Ovary (tissue), 9 donors: ENCODE results near the gene CAPZB. TPM values are rescaled to one million over a fixed set of nuclear protein-coding genes. Genes with fewer than 3 reads are reported as not detected.
A peak's percentile ranks its signal among the peaks of the same experiment; 100 is the strongest.

Experiments
- DNase-seq, 5 donors: peaks; one replicate each; pipeline ENCODE4 v3.0.0-alpha.2; 2019 to 2020
- H3K27ac ChIP-seq, 2 donors: fragments of 200-600 bp; one replicate each; pipeline versions ENCODE4 v1.5.1 to v1.8.0; 2019 to 2022
- H3K27me3 ChIP-seq: fragments of 200-600 bp; one replicate; pipeline ENCODE4 v1.8.0; 2022
- H3K36me3 ChIP-seq: fragments of 200-600 bp; sonication (generic); one replicate; pipeline ENCODE4 v1.5.1; 2019
- H3K4me1 ChIP-seq: one replicate; pipeline ENCODE4 v1.8.1; 2013; ENCODE audit warnings: mild to moderate bottlenecking, moderate library complexity; ENCODE audit not compliant: insufficient read depth
- H3K4me3 ChIP-seq: fragments of 200-600 bp; sonication (generic); one replicate; pipeline ENCODE4 v1.5.1; 2017
- H3K9me3 ChIP-seq, 2 donors: fragments of 200-600 bp in 1 of 2; sonication (generic) in 1 of 2; one replicate each; pipeline versions ENCODE4 v1.5.1 to v1.8.1; 2013 to 2019; ENCODE audit warnings: mild to moderate bottlenecking in 1 of 2, moderate library complexity in 1 of 2
- CTCF ChIP-seq, 3 donors: fragments of 450-650 bp in 2 of 3; fragments of 200-600 bp in 1 of 3; IDR thresholded peaks; one replicate each; pipeline versions ENCODE4 v1.5.1 to v1.8.0; 2016 to 2022; ENCODE audit warnings: antibody characterized with exemption in 3 of 3, mild to moderate bottlenecking in 1 of 3
- EP300 ChIP-seq: sonication (generic); formaldehyde crosslinking; IDR thresholded peaks from one replicate; pipeline ENCODE4 v1.6.1; 2017; ENCODE audit warnings: antibody characterized with exemption
- POLR2A ChIP-seq: fragments of 450-650 bp; IDR thresholded peaks from one replicate; pipeline ENCODE4 v1.6.1; 2017; ENCODE audit warnings: antibody characterized with exemption, mild to moderate bottlenecking, moderate library complexity
- WGBS, 3 donors: extraction: QIAGEN DNeasy Blood & Tissue Kit in 1 of 3; methylation state at CpG; one replicate each; pipeline versions ENCODE4 v1.1.5 to v1.1.7; 2013 to 2017; 5-methylcytosine and 5-hydroxymethylcytosine counted together
- intact Hi-C, 4 donors: fragments of 100-400 bp; cut with DNase I; formaldehyde crosslinking; loops; one replicate each; pipeline versions ENCODE4 v1.11.0 to v1.15.1; 2022 to 2023
- polyA plus RNA-seq, 2 donors: library from polyadenylated mRNA; stranded (reverse); fragments of 200-250 nt in 1 of 2; fragments of 350-450 nt in 1 of 2; fragmentation: Illumina TruSeq in 1 of 2; extraction: RNeasy Lipid Tissue Mini Kit (QIAGEN cat#74804) in 1 of 2; gene quantifications; one replicate each; pipeline ENCODE4 v1.2.3, GENCODE V29; 2013 to 2014
- total RNA-seq, 7 donors: library from RNA; depleted of rRNA in 2 of 7; stranded (reverse); fragments of >200 nt in 2 of 7; fragmentation: NEBNext Ultra II Directional in 3 of 7; extraction: Animal tissue kit (Norgen Biotek cat#: 25700) in 3 of 7; gene quantifications; one replicate each; pipeline versions ENCODE4 v1.1.0 to v1.2.4, GENCODE V29; 2016 to 2023
- donor health status: DM: no; HTN: no; CAD: no; lungs with moderate emphysema.
- donor health status: DM: no; HTN: no; CAD: no.
- donor health status: Bipolar disorder and iron deficiency.
- donor health status: DM: yes; HTN: yes; CAD: no.
- donor health status: DM: no; HTN: no; CAD: no.
- donor health status: DM: yes; HTN: yes; CAD: no.

Gene CAPZB
- total and polyA plus RNA-seq, 9 donors = 85.0 to 391 (median 258) TPM

- Histone ChIP-seq H3K27me3 (no peaks in the 10 kb centered on the region), H3K4me3 (peak overlapping the region; percentile 98), H3K36me3 (no peaks in the 10 kb centered on the region), H3K4me1 (peaks cover 38% of the 10 kb centered on the region), H3K27ac (no peak overlapping the region), H3K9me3 (no peaks in the 10 kb centered on the region)
- intact Hi-C loops = loop anchor here in 3 of 4 donors (10.0 kb wide), 3 partner anchors 48 to 162 kb away; partner anchors contain the start of gene NBL1 (in 1 of the 3)
- 49 to 50% (median 50%) methylated on average over 3 of the region's 3 CpGs for WGBS, 3 donors
- no peak for DNase-seq
- TF ChIP-seq CTCF (IDR thresholded peaks at IDR 0.05) (no peak), POLR2A (no peak), EP300 (no peak)
Observed at GRCh38 chr1:19483261-19483660, 2.1 kb downstream of the CAPZB start.

GRCh38 chr1:19481826-19482398 lies 3.4 kb downstream of the CAPZB start:
- Histone ChIP-seq H3K27ac (no peak overlapping the region), H3K27me3 (no peaks in the 10 kb centered on the region), H3K4me3 (no peak overlapping the region), H3K4me1 (peaks cover 40% of the 10 kb centered on the region), H3K9me3 (no peaks in the 10 kb centered on the region), H3K36me3 (no peaks in the 10 kb centered on the region)
- WGBS, 3 donors = 56 to 67% (median 64%) methylated on average over 4 of the region's 4 CpGs
- DNase-seq = no peak
- no peak for TF ChIP-seq POLR2A
- no peak for TF ChIP-seq EP300
- TF ChIP-seq CTCF (IDR thresholded peaks at IDR 0.05) = no peak
- intact Hi-C loops = loop anchor here in 3 of 4 donors (10.0 kb wide), 3 partner anchors 47 to 163 kb away; partner anchors contain the start of gene NBL1 (in 1 of the 3)

GRCh38 chr1:19480282-19480681 lies 5.1 kb downstream of the CAPZB start:
- intact Hi-C loops = loop anchor here in 3 of 4 donors (10.0 kb wide), 3 partner anchors 45 to 165 kb away; partner anchors contain the start of gene NBL1 (in 1 of the 3)
- TF ChIP-seq CTCF (IDR thresholded peaks at IDR 0.05) = no peak
- TF ChIP-seq POLR2A = no peak
- TF ChIP-seq EP300 = no peak
- no peak for DNase-seq
- Histone ChIP-seq H3K27me3 (no peaks in the 10 kb centered on the region), H3K36me3 (no peaks in the 10 kb centered on the region), H3K27ac (no peak overlapping the region), H3K4me1 (peaks cover 40% of the 10 kb centered on the region), H3K9me3 (no peaks in the 10 kb centered on the region), H3K4me3 (no peak overlapping the region)
- 83 to 94% (median 90%) methylated on average over 6 of the region's 6 CpGs for WGBS, 3 donors

- TF ChIP-seq POLR2A = no peak
- TF ChIP-seq EP300 = no peak
- Histone ChIP-seq H3K27ac (no peak overlapping the region), H3K36me3 (no peaks in the 10 kb centered on the region), H3K27me3 (no peaks in the 10 kb centered on the region), H3K4me1 (peaks cover 40% of the 10 kb centered on the region), H3K4me3 (no peak overlapping the region), H3K9me3 (no peaks in the 10 kb centered on the region)
- DNase-seq = no peak
- intact Hi-C loops = loop anchor here (1.0 to 10.0 kb wide), 4 partner anchors 45 to 165 kb away; partner anchors contain the start of gene NBL1 (in 2 of the 4)
- WGBS, 3 donors = 50 to 59% (median 53%) methylated on average over 6 of the region's 6 CpGs
Observed at GRCh38 chr1:19479351-19480120, 5.8 kb downstream of the CAPZB start.
